Endothelial cell of umbilical vein (primary cell): ENCODE data around the gene DGKD.

ENCODE experiments used
- EZH2 ChIP-seq: IDR thresholded peaks from 2 replicates; pipeline ENCODE4 v1.6.1; 2012; ENCODE audit warnings: borderline replicate concordance, low read depth, mild to moderate bottlenecking, moderate library complexity, low read length, inconsistent platforms; ENCODE audit not compliant: severe bottlenecking
- TF ChIP-seq, protein P1 (sequence below), 2 donors: IDR thresholded peaks; 1 replicate in 1 of 2; 2 replicates in 1 of 2; pipeline ENCODE4 v1.5.1; 2011; ENCODE audit warnings: low read length in 2 of 2, mild to moderate bottlenecking in 2 of 2, moderate library complexity in 2 of 2, control low read depth in 1 of 2, inconsistent platforms in 1 of 2, low read depth in 1 of 2; ENCODE audit not compliant: insufficient read depth in 1 of 2; ENCODE audit errors: extremely low read depth in 1 of 2
- TF ChIP-seq, protein P2 (sequence below): IDR thresholded peaks from 2 replicates; pipeline ENCODE4 v1.6.1; 2011; ENCODE audit not compliant: insufficient read depth, insufficient read length

DNA sequence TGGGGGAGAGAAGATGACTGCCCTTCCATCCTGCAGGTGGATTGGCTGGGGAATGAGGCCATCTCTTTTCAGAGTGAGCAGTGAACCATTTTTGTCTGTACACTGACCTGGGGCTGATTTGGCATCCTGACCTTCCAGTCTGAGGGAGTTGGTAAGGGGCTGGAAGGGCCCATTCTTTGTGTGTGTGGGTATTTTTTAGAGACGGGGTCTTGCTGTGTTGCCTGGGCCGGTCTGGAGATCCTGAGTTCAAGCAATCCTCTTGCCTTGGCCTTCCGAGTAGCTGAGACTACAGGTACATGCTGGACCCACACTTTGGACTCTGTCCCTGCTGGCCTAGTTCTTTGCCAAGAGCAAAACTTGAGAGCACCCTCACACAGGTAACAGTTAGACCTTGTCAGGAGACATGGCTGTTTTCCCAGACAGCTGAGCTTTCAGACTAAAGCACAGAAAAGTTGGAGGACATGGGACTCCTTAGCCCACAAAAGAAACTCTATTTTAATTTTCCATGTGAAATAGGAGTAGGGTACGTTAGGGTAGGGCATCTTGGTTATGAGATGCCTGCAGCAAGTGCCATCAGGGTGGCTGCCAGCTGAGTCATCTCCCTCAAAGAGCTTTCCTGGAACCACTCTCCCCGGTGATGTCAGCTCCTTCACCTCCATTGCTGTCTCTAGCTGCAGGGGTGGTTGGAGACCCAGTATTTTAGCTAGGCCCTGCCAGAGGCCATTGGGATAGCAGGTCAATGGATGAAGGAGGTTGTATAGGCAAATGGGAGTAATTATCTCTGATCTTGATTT is 60.7 kb downstream of the DGKD start:
- no peak for TF ChIP-seq EZH2
- TF ChIP-seq, protein P1, sequence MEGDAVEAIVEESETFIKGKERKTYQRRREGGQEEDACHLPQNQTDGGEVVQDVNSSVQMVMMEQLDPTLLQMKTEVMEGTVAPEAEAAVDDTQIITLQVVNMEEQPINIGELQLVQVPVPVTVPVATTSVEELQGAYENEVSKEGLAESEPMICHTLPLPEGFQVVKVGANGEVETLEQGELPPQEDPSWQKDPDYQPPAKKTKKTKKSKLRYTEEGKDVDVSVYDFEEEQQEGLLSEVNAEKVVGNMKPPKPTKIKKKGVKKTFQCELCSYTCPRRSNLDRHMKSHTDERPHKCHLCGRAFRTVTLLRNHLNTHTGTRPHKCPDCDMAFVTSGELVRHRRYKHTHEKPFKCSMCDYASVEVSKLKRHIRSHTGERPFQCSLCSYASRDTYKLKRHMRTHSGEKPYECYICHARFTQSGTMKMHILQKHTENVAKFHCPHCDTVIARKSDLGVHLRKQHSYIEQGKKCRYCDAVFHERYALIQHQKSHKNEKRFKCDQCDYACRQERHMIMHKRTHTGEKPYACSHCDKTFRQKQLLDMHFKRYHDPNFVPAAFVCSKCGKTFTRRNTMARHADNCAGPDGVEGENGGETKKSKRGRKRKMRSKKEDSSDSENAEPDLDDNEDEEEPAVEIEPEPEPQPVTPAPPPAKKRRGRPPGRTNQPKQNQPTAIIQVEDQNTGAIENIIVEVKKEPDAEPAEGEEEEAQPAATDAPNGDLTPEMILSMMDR (IDR thresholded peaks at IDR 0.05; ENCODE audit: extremely low read depth in 1 of 2, insufficient read depth in 1 of 2, low read depth in 1 of 2, low read length in 2 of 2) = no peak
- TF ChIP-seq, protein P2, sequence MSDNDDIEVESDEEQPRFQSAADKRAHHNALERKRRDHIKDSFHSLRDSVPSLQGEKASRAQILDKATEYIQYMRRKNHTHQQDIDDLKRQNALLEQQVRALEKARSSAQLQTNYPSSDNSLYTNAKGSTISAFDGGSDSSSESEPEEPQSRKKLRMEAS = no peak
